Esophagus muscularis mucosa (tissue), 4 donors: ENCODE results near the gene C1orf146. TPM values are rescaled to one million over a fixed set of nuclear protein-coding genes. Genes with fewer than 3 reads are reported as not detected.
"Not testable (repeated sequence)": the region's sequence is repeated elsewhere in the genome, so short reads cannot be mapped to it uniquely, and the experiment has no call there.

Experiments used
- DNase-seq: peaks from one replicate; pipeline ENCODE4 v3.0.0-alpha.2; 2017; ENCODE audit errors: extremely low spot score
- H3K27ac ChIP-seq, 4 donors: fragments of 200-600 bp; sonication (generic); replicated peaks in 1 of 4; 1 replicate in 3 of 4; 2 replicates in 1 of 4; pipeline ENCODE4 v1.5.1; 2016 to 2019; ENCODE audit warnings: mild to moderate bottlenecking in 1 of 4
- H3K27me3 ChIP-seq, 4 donors: fragments of 200-600 bp; sonication (generic); one replicate each; pipeline versions ENCODE4 v1.5.1 to v1.6.0; 2016 to 2019
- H3K36me3 ChIP-seq, 4 donors: fragments of 200-600 bp; sonication (generic); one replicate each; pipeline ENCODE4 v1.5.1; 2016 to 2019
- H3K4me1 ChIP-seq, 4 donors: fragments of 200-600 bp; sonication (generic); one replicate each; pipeline ENCODE4 v1.5.1; 2016 to 2019
- H3K4me3 ChIP-seq, 4 donors: fragments of 200-600 bp; sonication (generic); 1 replicate in 2 of 4; 2 replicates in 2 of 4; pipeline ENCODE4 v1.5.1; 2016 to 2019; ENCODE audit warnings: mild to moderate bottlenecking in 4 of 4, moderate library complexity in 1 of 4
- H3K9me3 ChIP-seq, 4 donors: fragments of 200-600 bp; sonication (generic); 1 replicate in 3 of 4; 2 replicates in 1 of 4; pipeline ENCODE4 v1.5.1; 2016 to 2019
- CTCF ChIP-seq, 3 experiments: fragments of 200-600 bp in 2 of 3; fragments of 450-650 bp in 1 of 3; sonication (generic) in 2 of 3; IDR thresholded peaks; one replicate each; pipeline ENCODE4 v1.5.1; 2017 to 2019; ENCODE audit warnings: antibody characterized with exemption in 3 of 3, mild to moderate bottlenecking in 2 of 3, moderate library complexity in 1 of 3
- EP300 ChIP-seq: sonication (generic); formaldehyde crosslinking; IDR thresholded peaks from one replicate; pipeline ENCODE4 v1.6.1; 2017; ENCODE audit warnings: antibody characterized with exemption
- POLR2A ChIP-seq: fragments of 450-650 bp; IDR thresholded peaks from one replicate; pipeline ENCODE4 v1.6.1; 2017; ENCODE audit warnings: antibody characterized with exemption, moderate library complexity, mild to moderate bottlenecking, low read depth
- POLR2AphosphoS5 ChIP-seq, 2 donors: sonication (generic); formaldehyde crosslinking; IDR thresholded peaks; one replicate each; pipeline ENCODE4 v1.6.1; 2017; ENCODE audit warnings: antibody characterized with exemption in 2 of 2
- WGBS: methylation state at CpG from one replicate; pipeline ENCODE4 v1.1.5; 2018; 5-methylcytosine and 5-hydroxymethylcytosine counted together
- intact Hi-C: fragments of 100-400 bp; cut with DNase I; formaldehyde crosslinking; loops from one replicate; pipeline ENCODE4 v1.15.1; 2023
- total RNA-seq, 4 donors: library from RNA; depleted of rRNA; stranded (reverse); fragments of >200 nt; gene quantifications; one replicate each; pipeline versions ENCODE4 v1.1.0 to v1.2.1, GENCODE V29; 2016

The C1orf146 gene
- total RNA-seq, 4 donors from 2014 or later = not detected

GRCh38 chr1:92262516-92262915 is 44.8 kb downstream of the C1orf146 start:
- Histone ChIP-seq H3K4me1 (no peaks in the 10 kb centered on the region), H3K9me3 (no peaks in the 10 kb centered on the region), H3K4me3 (no peak overlapping the region), H3K27me3 (no peaks in the 10 kb centered on the region), H3K27ac (no peak overlapping the region), H3K36me3 (peaks cover 12 to 86% (median 35%) of the 10 kb centered on the region in 4 donors)
- TF ChIP-seq CTCF (IDR thresholded peaks at IDR 0.05) = no peak
- TF ChIP-seq EP300 = no peak
- TF ChIP-seq POLR2AphosphoS5 (IDR thresholded peaks at IDR 0.05) = no peak
- no peak for TF ChIP-seq POLR2A
- no peak for DNase-seq
- 89% methylated on average over 3 of the region's 3 CpGs for WGBS
- intact Hi-C loops = no loop called here

- TF ChIP-seq EP300 (no peak), POLR2A (no peak)
- 87% methylated on average over 1 of the region's 1 CpG for WGBS
- Histone ChIP-seq H3K4me3 (no peak overlapping the region), H3K4me1 (no peaks in the 10 kb centered on the region), H3K27me3 (no peaks in the 10 kb centered on the region), H3K9me3 (no peaks in the 10 kb centered on the region), H3K36me3 (peaks cover 10 to 72% (median 20%) of the 10 kb centered on the region in 4 donors), H3K27ac (no peak overlapping the region)
- DNase-seq = no peak
- intact Hi-C loops = no loop called here
Observed at GRCh38 chr1:92273039-92273438, 55.3 kb downstream of the C1orf146 start.

GRCh38 chr1:92274939-92275338 is 57.2 kb downstream of the C1orf146 start:
- DNase-seq = no peak
- H3K9me3 ChIP-seq = no peaks in the 10 kb centered on the region
- H3K27ac ChIP-seq = no peak overlapping the region
- TF ChIP-seq POLR2A (no peak), CTCF (IDR thresholded peaks at IDR 0.05) (no peak), POLR2AphosphoS5 (IDR thresholded peaks at IDR 0.05) (no peak), EP300 (no peak)
- H3K4me3 ChIP-seq = no peak overlapping the region
- no peaks in the 10 kb centered on the region for H3K27me3 ChIP-seq
- intact Hi-C loops = no loop called here
- peaks cover 10 to 69% (median 22%) of the 10 kb centered on the region in 4 donors for H3K36me3 ChIP-seq
- H3K4me1 ChIP-seq = no peaks in the 10 kb centered on the region
- WGBS = 95% methylated on average over 1 of the region's 1 CpG

- no peaks in the 10 kb centered on the region for H3K4me1 ChIP-seq
- intact Hi-C loops = no loop called here
- DNase-seq = no peak
- 98% methylated on average over 3 of the region's 3 CpGs for WGBS
- peaks cover 16 to 76% (median 25%) of the 10 kb centered on the region in 4 donors for H3K36me3 ChIP-seq
- no peaks in the 10 kb centered on the region for H3K9me3 ChIP-seq
- no peak for TF ChIP-seq CTCF (IDR thresholded peaks at IDR 0.05)
- no peak for TF ChIP-seq POLR2AphosphoS5 (IDR thresholded peaks at IDR 0.05)
- TF ChIP-seq EP300 = no peak
- no peak for TF ChIP-seq POLR2A
- H3K4me3 ChIP-seq = no peak overlapping the region
- no peak overlapping the region for H3K27ac ChIP-seq
- H3K27me3 ChIP-seq = no peaks in the 10 kb centered on the region
Observed at GRCh38 chr1:92276082-92276481, 58.4 kb downstream of the C1orf146 start.

GRCh38 chr1:92277105-92277723 is 59.5 kb downstream of the C1orf146 start:
- Histone ChIP-seq H3K4me3 (no peak overlapping the region), H3K4me1 (no peaks in the 10 kb centered on the region), H3K27me3 (no peaks in the 10 kb centered on the region), H3K9me3 (no peaks in the 10 kb centered on the region), H3K36me3 (peaks cover 16 to 73% (median 23%) of the 10 kb centered on the region in 4 donors), H3K27ac (no peak overlapping the region)
- TF ChIP-seq POLR2AphosphoS5 (IDR thresholded peaks at IDR 0.05) (no peak), EP300 (no peak), POLR2A (no peak), CTCF (IDR thresholded peaks at IDR 0.05) (no peak)
- WGBS = 93% methylated on average over 4 of the region's 4 CpGs
- no peak for DNase-seq
- intact Hi-C loops = no loop called here

GRCh38 chr1:92279781-92280180 is 62.1 kb downstream of the C1orf146 start:
- H3K9me3 ChIP-seq, H3K4me1 ChIP-seq, intact Hi-C loops, H3K4me3 ChIP-seq, H3K27ac ChIP-seq, DNase-seq, H3K27me3 ChIP-seq: not testable (repeated sequence)
- H3K36me3 ChIP-seq = peaks cover 9 to 58% (median 18%) of the 10 kb centered on the region in 4 donors
- 96% methylated on average over 11 of the region's 15 CpGs for WGBS

- peaks cover 7 to 61% (median 24%) of the 10 kb centered on the region in 4 donors for H3K36me3 ChIP-seq
- 88% methylated on average over 2 of the region's 2 CpGs for WGBS
- not testable (repeated sequence) for H3K9me3 ChIP-seq
Observed at GRCh38 chr1:92281411-92281810, 63.7 kb downstream of the C1orf146 start.

More at GRCh38 chr1:92281411-92281810, 63.7 kb downstream of the C1orf146 start:
- H3K4me3 ChIP-seq, H3K27me3 ChIP-seq, DNase-seq, intact Hi-C loops, H3K4me1 ChIP-seq, H3K27ac ChIP-seq: not testable (repeated sequence)
